ENCODE results near the gene CLSTN2. TPM values are rescaled to one million over a fixed set of nuclear protein-coding genes. Genes with fewer than 3 reads are reported as not detected.

CLSTN2 gene
- total and polyA plus RNA-seq, 9 donors: 28.9 to 263 (median 134) TPM

- 72 to 96% (median 83%) methylated on average over 1 of the region's 1 CpG for WGBS, 3 donors
- Histone ChIP-seq H3K27ac (peak overlapping the region in 1 of 2 donors; percentile 62), H3K4me1 (ENCODE audit: insufficient read depth) (peaks cover 33% of the 10 kb centered on the region), H3K9me3 (no peaks in the 10 kb centered on the region), H3K27me3 (no peaks in the 10 kb centered on the region), H3K4me3 (no peak overlapping the region), H3K36me3 (no peaks in the 10 kb centered on the region)
- no peak for TF ChIP-seq EP300 (IDR thresholded peaks at IDR 0.05)
- no peak for TF ChIP-seq POLR2A (IDR thresholded peaks at IDR 0.05)
- DNase-seq: no peak
- intact Hi-C loops (cut with DNase I): no loop called here
These were observed 449.9 kb downstream of the CLSTN2 start for GRCh38 chr3:140384876-140385275.

GRCh38 chr3:140386357-140387100 is 451.5 kb downstream of the CLSTN2 start:
- intact Hi-C loops (cut with DNase I): no loop called here
- Histone ChIP-seq H3K27ac (peak overlapping the region; percentile 7 to 62), H3K36me3 (no peaks in the 10 kb centered on the region)

GRCh38 chr3:140387244-140387643 is 452.3 kb downstream of the CLSTN2 start:
- Histone ChIP-seq H3K4me1 (ENCODE audit: insufficient read depth) (peaks cover 31% of the 10 kb centered on the region), H3K27me3 (no peaks in the 10 kb centered on the region), H3K4me3 (no peak overlapping the region), H3K9me3 (no peaks in the 10 kb centered on the region), H3K36me3 (no peaks in the 10 kb centered on the region), H3K27ac (peak overlapping the region in 1 of 2 donors; percentile 62)
- TF ChIP-seq EP300 (IDR thresholded peaks at IDR 0.05) (no peak), CTCF (IDR thresholded peaks at IDR 0.05) (no peak), POLR2A (IDR thresholded peaks at IDR 0.05) (no peak)
- 46 to 58% (median 53%) methylated on average over 2 of the region's 2 CpGs for WGBS, 3 donors
- DNase-seq: no peak
- intact Hi-C loops (cut with DNase I): no loop called here

More at GRCh38 chr3:140386357-140387100, 451.5 kb downstream of the CLSTN2 start:
- TF ChIP-seq POLR2A (IDR thresholded peaks at IDR 0.05) (no peak), EP300 (IDR thresholded peaks at IDR 0.05) (no peak), CTCF (IDR thresholded peaks at IDR 0.05) (no peak)
- no peaks in the 10 kb centered on the region for H3K27me3 ChIP-seq
- H3K4me1 ChIP-seq (ENCODE audit: insufficient read depth): peaks cover 34% of the 10 kb centered on the region
- H3K9me3 ChIP-seq: no peaks in the 10 kb centered on the region
- DNase-seq: peak; percentile 74 to 82 (median 80)
- 7 to 21% (median 15%) methylated on average over 6 of the region's 6 CpGs for WGBS, 3 donors
- H3K4me3 ChIP-seq: no peak overlapping the region

- WGBS, 3 donors: 84 to 90% (median 88%) methylated on average over 2 of the region's 2 CpGs
- H3K4me1 ChIP-seq (ENCODE audit: insufficient read depth): peaks cover 31% of the 10 kb centered on the region
- intact Hi-C loops (cut with DNase I): no loop called here
- H3K27me3 ChIP-seq: no peaks in the 10 kb centered on the region
- no peak for TF ChIP-seq EP300 (IDR thresholded peaks at IDR 0.05)
- no peak for TF ChIP-seq POLR2A (IDR thresholded peaks at IDR 0.05)
- no peaks in the 10 kb centered on the region for H3K36me3 ChIP-seq
- no peak overlapping the region for H3K27ac ChIP-seq
- H3K4me3 ChIP-seq: no peak overlapping the region
- DNase-seq: no peak
- no peaks in the 10 kb centered on the region for H3K9me3 ChIP-seq
These were observed 453.4 kb downstream of the CLSTN2 start for GRCh38 chr3:140388202-140388922.

- TF ChIP-seq POLR2A (IDR thresholded peaks at IDR 0.05) (no peak), CTCF (IDR thresholded peaks at IDR 0.05) (no peak), EP300 (IDR thresholded peaks at IDR 0.05) (no peak)
- Histone ChIP-seq H3K27ac (peak overlapping the region in 1 of 2 donors; percentile 8), H3K36me3 (no peaks in the 10 kb centered on the region), H3K27me3 (no peaks in the 10 kb centered on the region), H3K4me3 (no peak overlapping the region), H3K9me3 (no peaks in the 10 kb centered on the region), H3K4me1 (ENCODE audit: insufficient read depth) (peaks cover 16% of the 10 kb centered on the region)
- 47 to 61% (median 50%) methylated on average over 6 of the region's 6 CpGs for WGBS, 3 donors
- intact Hi-C loops (cut with DNase I): no loop called here
- DNase-seq: no peak
These were observed 456.1 kb downstream of the CLSTN2 start for GRCh38 chr3:140391061-140391460.
